ENCODE measurements around the gene MMP15. TPM values are rescaled to one million over a fixed set of nuclear protein-coding genes. Genes with fewer than 3 reads are reported as not detected.

The MMP15 gene
- total RNA-seq, 2 donors from 2014 or later: 2.1 to 3.8 TPM

- no peak for ATAC-seq (ENCODE audit: insufficient number of reproducible peaks, low FRiP score, low read depth)
- H3K4me3 ChIP-seq: no peak overlapping the region
- no peak for DNase-seq (ENCODE audit: low spot score)
- no peaks in the 10 kb centered on the region for H3K27me3 ChIP-seq (replicated peaks; ENCODE audit: insufficient read depth)
- H3K27ac ChIP-seq: no peak overlapping the region
- no peaks in the 10 kb centered on the region for H3K4me1 ChIP-seq (ENCODE audit: control insufficient read depth in 1 of 2, low read depth in 2 of 2)
- H3K36me3 ChIP-seq: no peaks in the 10 kb centered on the region
- TF ChIP-seq CTCF (IDR thresholded peaks at IDR 0.05): no peak
- no peaks in the 10 kb centered on the region for H3K9me3 ChIP-seq
These were observed 31.0 kb downstream of the MMP15 start for GRCh38 chr16:58056580-58056979.

GRCh38 chr16:58057121-58057520 lies 31.6 kb downstream of the MMP15 start:
- ATAC-seq (ENCODE audit: insufficient number of reproducible peaks, low FRiP score, low read depth) (no peak), DNase-seq (ENCODE audit: low spot score) (no peak)
- H3K9me3 ChIP-seq: no peaks in the 10 kb centered on the region
- no peaks in the 10 kb centered on the region for H3K36me3 ChIP-seq
- H3K4me3 ChIP-seq: no peak overlapping the region
- H3K27ac ChIP-seq: no peak overlapping the region
- H3K27me3 ChIP-seq (replicated peaks; ENCODE audit: insufficient read depth): no peaks in the 10 kb centered on the region
- no peaks in the 10 kb centered on the region for H3K4me1 ChIP-seq (ENCODE audit: control insufficient read depth in 1 of 2, low read depth in 2 of 2)
- no peak for TF ChIP-seq CTCF (IDR thresholded peaks at IDR 0.05)

- Histone ChIP-seq H3K27me3 (replicated peaks; ENCODE audit: insufficient read depth) (no peaks in the 10 kb centered on the region), H3K36me3 (no peaks in the 10 kb centered on the region), H3K9me3 (no peaks in the 10 kb centered on the region), H3K4me1 (ENCODE audit: control insufficient read depth in 1 of 2, low read depth in 2 of 2) (no peaks in the 10 kb centered on the region), H3K4me3 (no peak overlapping the region), H3K27ac (no peak overlapping the region)
- DNase-seq (ENCODE audit: low spot score) (no peak), ATAC-seq (ENCODE audit: insufficient number of reproducible peaks, low FRiP score, low read depth) (no peak)
- TF ChIP-seq CTCF (IDR thresholded peaks at IDR 0.05): no peak
These were observed 32.2 kb downstream of the MMP15 start for GRCh38 chr16:58057784-58058183.

GRCh38 chr16:58062821-58063220 lies 37.3 kb downstream of the MMP15 start:
- DNase-seq (ENCODE audit: low spot score): no peak
- ATAC-seq (ENCODE audit: insufficient number of reproducible peaks, low FRiP score, low read depth): no peak

GRCh38 chr16:58063377-58064076 lies 38.0 kb downstream of the MMP15 start:
- Histone ChIP-seq H3K27ac (no peak overlapping the region), H3K4me3 (no peak overlapping the region), H3K4me1 (ENCODE audit: control insufficient read depth in 1 of 2, low read depth in 2 of 2) (no peaks in the 10 kb centered on the region), H3K36me3 (no peaks in the 10 kb centered on the region), H3K9me3 (no peaks in the 10 kb centered on the region), H3K27me3 (replicated peaks; ENCODE audit: insufficient read depth) (no peaks in the 10 kb centered on the region)
- DNase-seq (ENCODE audit: low spot score) (no peak), ATAC-seq (ENCODE audit: insufficient number of reproducible peaks, low FRiP score, low read depth) (no peak)
- no peak for TF ChIP-seq CTCF (IDR thresholded peaks at IDR 0.05)

More at GRCh38 chr16:58062821-58063220, 37.3 kb downstream of the MMP15 start:
- no peaks in the 10 kb centered on the region for H3K27me3 ChIP-seq (replicated peaks; ENCODE audit: insufficient read depth)
- H3K27ac ChIP-seq: no peak overlapping the region
- no peaks in the 10 kb centered on the region for H3K9me3 ChIP-seq
- H3K36me3 ChIP-seq: no peaks in the 10 kb centered on the region
- TF ChIP-seq CTCF (IDR thresholded peaks at IDR 0.05): no peak
- H3K4me3 ChIP-seq: no peak overlapping the region
- H3K4me1 ChIP-seq (ENCODE audit: control insufficient read depth in 1 of 2, low read depth in 2 of 2): no peaks in the 10 kb centered on the region

All from thoracic aorta (tissue), 2 donors.